Stimulated activated CD4-positive, alpha-beta T cell treated with anti-CD3 and anti-CD28 coated beads, TNF-alpha, amount 100 ng/mL, for 48 hours (primary cell): ENCODE measurements around the gene CELA2B.

Experiments used
- DNase-seq, 3 donors: peaks; one replicate each; pipeline ENCODE4 v3.0.0-alpha.2; 2020; ENCODE audit warnings: low read depth in 3 of 3

The CELA2B gene

DNA sequence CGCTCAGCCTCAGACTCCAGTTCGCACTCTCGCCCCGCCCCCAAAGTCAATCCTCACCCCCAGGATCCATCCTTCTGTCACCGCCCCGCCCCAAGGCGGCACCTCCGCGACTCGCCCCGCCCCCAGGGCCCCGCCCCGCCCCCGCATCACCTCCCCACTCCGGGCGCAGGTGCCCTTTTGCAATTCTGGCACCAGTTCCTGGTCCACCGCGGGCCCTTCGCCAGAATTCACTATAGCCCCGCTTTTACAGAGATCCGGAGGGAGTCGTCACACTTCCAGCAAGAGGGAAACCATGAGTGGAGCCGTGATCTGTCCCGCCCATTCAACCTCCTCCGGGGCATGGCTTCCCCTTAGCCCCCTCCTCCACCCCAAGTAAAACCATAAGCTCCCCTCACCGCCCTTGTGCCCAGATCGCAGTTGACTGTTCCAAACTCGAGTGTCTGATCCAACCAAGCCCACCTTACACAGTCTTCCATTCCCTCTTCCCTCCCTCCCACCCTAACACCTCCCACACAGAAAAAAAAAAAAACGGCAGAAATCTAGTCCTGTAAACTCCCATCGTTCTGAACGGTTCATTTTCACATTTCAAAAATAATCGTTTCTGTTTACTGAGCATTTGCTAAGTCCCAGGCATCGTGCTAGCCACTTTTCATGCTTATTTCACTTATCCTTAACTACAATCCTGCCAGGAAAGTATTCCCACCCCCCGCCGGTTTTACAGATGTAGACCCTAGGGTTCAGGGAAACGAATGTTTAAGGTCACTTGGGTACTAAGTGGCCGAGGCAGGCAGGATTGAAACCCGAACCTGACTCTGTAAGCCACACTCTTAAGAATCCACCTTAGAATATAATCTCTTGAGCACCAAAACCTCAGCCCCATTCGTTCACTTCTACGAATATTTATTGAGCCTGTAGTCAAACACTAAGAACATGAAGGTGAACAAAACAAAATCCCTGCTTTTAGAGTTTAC is 49.4 kb downstream of the CELA2B start:
- DNase-seq, result peak in 1 of 3 donors; percentile 99

DNA sequence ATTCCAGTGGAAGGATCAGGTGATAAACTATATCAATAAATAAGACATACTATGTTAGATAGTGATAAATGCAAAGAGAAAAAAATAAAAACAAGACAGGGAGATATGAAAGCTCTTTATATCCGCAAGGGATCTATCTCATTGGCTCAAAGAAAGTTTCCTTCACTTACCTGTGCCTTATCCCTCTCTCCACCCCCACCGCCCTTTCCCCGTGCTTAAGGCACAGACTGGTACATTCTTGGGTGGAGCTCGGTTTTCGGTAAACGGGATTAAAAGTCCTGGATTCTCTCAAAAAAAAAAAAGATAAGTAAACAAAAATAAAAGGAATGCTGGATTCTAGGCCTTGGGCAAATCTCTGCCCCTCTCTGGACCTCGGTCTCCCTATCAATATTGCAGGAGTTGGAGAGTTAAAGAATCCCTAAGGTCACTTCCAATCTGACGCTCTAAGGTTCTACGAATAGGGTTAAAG is 50.2 kb downstream of the CELA2B start:
- DNase-seq, result no peak

DNA sequence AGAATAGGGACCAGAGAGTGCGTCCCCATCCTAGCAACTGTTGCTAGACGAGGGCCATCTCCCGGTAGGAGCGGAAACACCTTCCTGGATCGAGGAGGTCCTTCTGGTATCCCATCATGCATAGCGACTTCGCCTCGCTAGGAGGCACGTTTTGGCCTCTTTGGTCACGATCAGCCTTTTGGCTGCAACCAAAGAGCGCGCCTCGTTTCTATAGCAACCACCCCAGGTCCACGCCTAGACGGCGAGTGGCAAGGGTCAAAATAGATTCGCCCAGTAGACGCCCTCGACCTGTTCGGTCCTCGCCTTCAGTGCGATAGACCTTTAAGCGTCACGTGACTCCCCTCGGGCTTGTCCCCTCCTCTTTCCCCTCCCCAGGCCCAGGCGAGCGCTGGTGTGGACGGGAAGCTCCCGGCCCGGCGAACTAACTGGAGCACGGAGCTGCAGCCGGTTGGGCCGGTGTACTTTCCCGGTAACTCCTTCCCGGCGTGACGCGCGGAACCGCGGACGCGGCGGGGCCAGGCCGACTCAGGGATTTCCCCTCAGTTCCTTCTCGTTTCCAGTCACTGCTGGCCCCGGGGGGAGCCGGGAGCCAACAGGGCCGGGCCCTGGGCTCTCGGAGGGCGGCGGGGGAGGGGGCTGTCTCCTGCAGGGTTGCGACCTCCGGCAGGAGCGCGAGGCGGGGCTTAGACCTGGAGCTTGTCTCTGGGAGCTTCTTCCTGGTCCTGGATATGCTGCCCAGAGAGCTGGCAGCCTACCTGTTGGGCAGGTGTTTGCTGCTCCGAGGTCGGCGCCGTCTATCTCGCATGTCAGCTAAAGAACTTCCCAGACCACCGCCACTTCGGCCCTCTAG is 50.8 kb downstream of the CELA2B start, which contains the start of gene DNAJC16:
TSS of gene DNAJC16 (plus strand) at position 359 of the 850 bp plus-strand sequence. CDS start 2,258 bp downstream, outside the sequence.
- peak; percentile 94 to 98 (median 95) for DNase-seq

DNA sequence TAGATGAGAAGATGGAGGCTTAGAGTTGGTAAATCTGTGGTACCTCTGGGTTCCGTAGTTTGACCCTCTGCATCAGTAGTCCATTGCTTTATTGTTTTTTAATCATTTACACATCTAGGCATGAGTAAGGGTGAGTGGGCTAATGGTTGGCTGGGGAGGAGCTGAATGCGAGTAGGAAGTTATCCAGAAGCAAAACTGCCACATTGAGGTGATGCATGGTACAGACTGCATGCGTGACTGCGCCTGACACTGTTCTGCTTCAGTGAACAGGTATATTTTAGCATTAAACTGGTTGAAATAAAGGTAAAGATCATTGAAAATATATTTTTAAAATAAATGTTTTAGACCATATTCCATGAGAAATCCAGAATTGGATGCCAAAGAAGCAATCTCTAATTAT is 55.1 kb downstream of the CELA2B start:
- DNase-seq, result no peak

DNA sequence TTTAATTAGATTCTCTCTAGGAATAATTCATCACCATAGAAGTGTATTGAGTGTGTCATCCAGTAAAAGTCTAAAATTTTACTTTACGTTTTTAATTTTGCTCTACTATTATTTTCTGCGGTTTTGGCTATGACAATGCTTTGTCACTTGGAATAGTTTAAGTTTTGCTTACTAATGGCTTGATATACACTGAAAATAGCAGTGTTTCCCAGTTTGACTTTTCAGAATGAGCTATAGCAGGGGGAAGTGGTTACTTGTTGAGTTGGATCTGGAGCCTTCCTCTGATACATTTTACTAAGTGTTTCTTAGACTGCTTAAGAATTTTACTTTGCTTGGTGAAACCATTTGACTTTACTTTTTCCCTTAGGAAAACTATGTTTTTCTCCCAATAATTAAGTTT is 55.8 kb downstream of the CELA2B start:
- DNase-seq, result no peak

DNA sequence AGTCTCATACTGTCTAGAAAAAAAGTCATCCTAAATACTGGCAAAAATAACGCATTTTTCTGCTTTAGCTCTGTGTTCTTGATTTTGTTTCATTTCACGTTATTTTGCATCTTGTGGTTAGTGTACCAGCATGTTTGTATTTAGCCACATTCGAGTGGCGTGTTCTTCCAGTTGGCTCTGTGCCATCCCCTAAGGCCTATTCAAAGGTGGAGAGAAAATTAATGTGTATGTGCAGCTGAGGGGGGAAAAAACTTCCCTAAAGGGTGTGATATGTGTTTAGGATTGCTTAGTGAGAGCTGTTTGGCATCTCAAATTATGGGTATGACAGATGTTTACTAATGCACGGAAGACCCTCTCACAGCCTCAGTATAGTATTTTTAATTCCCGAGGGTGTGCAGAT is 62.9 kb downstream of the CELA2B start:
- DNase-seq, result no peak

DNA sequence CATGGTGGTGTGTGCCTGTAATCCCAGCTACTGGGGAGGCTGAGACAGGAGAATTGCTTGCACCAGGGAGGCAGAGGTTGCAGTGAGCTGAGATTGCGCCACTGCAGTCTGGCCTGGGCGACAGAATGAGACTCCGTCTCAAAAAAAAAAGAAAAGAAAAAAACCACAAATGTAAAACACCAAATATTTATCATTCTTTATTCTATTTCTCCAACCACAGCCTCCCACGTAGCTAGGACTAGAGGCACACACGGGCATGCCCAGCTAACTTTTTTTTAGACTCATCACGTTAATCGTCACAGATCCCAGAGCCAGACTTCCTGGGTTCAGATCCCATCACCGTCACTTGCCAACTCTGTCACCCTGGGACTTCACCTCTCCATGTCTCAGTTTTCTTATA is 64.3 kb downstream of the CELA2B start:
- DNase-seq, result no peak
